ENCODE data around the gene NELFCD.

The NELFCD gene

DNA sequence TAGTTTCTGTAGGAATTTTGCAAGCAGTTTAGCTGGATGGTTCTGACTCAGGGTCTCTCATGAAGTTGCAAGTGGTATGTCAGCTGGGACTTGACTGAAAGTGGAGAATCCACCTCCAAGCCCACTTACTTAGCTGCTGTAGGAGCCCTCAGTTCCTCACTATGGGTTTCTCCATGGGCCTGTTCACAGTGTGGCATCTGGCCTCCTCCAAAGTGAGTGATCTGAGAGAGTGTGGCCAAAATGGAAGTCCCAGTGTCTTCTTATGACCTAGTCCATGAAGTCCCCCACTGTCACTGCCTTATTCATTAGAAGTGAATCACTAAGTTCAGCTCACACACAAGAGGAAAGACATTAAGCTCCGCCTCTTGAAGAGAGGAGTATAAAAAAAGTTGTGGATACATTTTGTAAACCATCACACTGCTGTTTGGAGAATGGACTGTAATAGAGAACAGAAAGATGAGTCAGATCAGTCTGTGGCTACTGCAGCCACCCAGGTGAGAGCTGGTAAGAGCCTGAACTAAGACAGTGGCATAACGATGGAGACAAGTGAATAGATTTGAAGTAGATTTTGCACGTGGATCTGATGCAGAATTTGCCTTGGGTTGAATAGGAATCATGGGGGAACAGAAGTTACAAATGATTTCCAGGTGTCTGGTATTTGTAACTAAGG lies 4.9 kb upstream of the NELFCD start:
- CTCF ChIA-PET, result no interaction called here
- no peak overlapping the region for H3K4me3 ChIP-seq (ENCODE audit: low read depth, low read length)

GRCh38 chr20:58978351-58979190 lies 2.5 kb upstream of the NELFCD start:
- peaks cover 0 to 4% of the 10 kb centered on the region in 2 experiments; a peak in 1 of 3 replicates for H3K36me3 ChIP-seq (ENCODE audit: control insufficient read depth in 2 of 2, insufficient read depth in 1 of 2, low read length in 2 of 2)
- CTCF ChIA-PET, result no interaction called here
- no peaks in the 10 kb centered on the region for H3K4me1 ChIP-seq (ENCODE audit: control insufficient read depth, insufficient read depth, low read length)
- POLR2A ChIA-PET, result interaction anchor here (0.7 kb wide), 1 partner anchor 36 kb away, joined by 6 read pairs; no protein-coding TSS in a partner anchor
- H3K4me3 ChIP-seq (ENCODE audit: low read depth, low read length), result no peak overlapping the region
- H3K27ac ChIP-seq (ENCODE audit: extremely low read depth, low read depth, low read length), result no peak overlapping the region
- no peaks in the 10 kb centered on the region for H3K9me3 ChIP-seq (ENCODE audit: control insufficient read depth, insufficient read depth, low read depth, low read length)
- TF ChIP-seq ZNF184 (tag by site-specific recombination; IDR thresholded peaks at IDR 0.05) (no peak), ZSCAN30 (tag by site-specific recombination; IDR thresholded peaks at IDR 0.05) (no peak), KLF1 (tag by site-specific recombination; IDR thresholded peaks at IDR 0.05) (no peak), ZNF223 (tag by site-specific recombination; IDR thresholded peaks at IDR 0.05) (no peak), ZNF16 (tag by site-specific recombination; IDR thresholded peaks at IDR 0.05; ENCODE audit: low read depth) (no peak), ZNF155 (tag by site-specific recombination; IDR thresholded peaks at IDR 0.05) (no peak), ZXDB (tag by site-specific recombination; IDR thresholded peaks at IDR 0.05) (no peak), ZNF777 (tag by site-specific recombination; IDR thresholded peaks at IDR 0.05; ENCODE audit: borderline replicate concordance) (no peak), SALL2 (tag by site-specific recombination; IDR thresholded peaks at IDR 0.05; ENCODE audit: borderline replicate concordance) (no peak), ZNF302 (tag by site-specific recombination; IDR thresholded peaks at IDR 0.05; ENCODE audit: low read depth) (no peak), ZNF677 (tag by site-specific recombination; IDR thresholded peaks at IDR 0.05) (no peak)
- TF ChIP-seq, protein P1, sequence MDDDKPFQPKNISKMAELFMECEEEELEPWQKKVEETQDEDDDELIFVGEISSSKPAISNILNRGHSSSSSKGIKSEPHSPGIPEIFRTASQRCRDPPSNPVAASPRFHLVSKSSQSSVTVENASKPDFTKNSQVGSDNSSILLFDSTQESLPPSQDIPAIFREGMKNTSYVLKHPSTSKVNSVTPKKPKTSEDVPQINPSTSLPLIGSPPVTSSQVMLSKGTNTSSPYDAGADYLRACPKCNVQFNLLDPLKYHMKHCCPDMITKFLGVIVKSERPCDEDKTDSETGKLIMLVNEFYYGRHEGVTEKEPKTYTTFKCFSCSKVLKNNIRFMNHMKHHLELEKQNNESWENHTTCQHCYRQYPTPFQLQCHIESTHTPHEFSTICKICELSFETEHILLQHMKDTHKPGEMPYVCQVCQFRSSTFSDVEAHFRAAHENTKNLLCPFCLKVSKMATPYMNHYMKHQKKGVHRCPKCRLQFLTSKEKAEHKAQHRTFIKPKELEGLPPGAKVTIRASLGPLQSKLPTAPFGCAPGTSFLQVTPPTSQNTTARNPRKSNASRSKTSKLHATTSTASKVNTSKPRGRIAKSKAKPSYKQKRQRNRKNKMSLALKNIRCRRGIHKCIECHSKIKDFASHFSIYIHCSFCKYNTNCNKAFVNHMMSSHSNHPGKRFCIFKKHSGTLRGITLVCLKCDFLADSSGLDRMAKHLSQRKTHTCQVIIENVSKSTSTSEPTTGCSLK (tag by site-specific recombination; IDR thresholded peaks at IDR 0.05), result no peak
- TF ChIP-seq, protein P2, sequence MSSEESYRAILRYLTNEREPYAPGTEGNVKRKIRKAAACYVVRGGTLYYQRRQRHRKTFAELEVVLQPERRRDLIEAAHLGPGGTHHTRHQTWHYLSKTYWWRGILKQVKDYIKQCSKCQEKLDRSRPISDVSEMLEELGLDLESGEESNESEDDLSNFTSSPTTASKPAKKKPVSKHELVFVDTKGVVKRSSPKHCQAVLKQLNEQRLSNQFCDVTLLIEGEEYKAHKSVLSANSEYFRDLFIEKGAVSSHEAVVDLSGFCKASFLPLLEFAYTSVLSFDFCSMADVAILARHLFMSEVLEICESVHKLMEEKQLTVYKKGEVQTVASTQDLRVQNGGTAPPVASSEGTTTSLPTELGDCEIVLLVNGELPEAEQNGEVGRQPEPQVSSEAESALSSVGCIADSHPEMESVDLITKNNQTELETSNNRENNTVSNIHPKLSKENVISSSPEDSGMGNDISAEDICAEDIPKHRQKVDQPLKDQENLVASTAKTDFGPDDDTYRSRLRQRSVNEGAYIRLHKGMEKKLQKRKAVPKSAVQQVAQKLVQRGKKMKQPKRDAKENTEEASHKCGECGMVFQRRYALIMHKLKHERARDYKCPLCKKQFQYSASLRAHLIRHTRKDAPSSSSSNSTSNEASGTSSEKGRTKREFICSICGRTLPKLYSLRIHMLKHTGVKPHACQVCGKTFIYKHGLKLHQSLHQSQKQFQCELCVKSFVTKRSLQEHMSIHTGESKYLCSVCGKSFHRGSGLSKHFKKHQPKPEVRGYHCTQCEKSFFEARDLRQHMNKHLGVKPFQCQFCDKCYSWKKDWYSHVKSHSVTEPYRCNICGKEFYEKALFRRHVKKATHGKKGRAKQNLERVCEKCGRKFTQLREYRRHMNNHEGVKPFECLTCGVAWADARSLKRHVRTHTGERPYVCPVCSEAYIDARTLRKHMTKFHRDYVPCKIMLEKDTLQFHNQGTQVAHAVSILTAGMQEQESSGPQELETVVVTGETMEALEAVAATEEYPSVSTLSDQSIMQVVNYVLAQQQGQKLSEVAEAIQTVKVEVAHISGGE (tag by site-specific recombination; conservative IDR thresholded peaks at IDR 0.05; ENCODE audit: low read depth), result no peak
- TF ChIP-seq, protein P3, sequence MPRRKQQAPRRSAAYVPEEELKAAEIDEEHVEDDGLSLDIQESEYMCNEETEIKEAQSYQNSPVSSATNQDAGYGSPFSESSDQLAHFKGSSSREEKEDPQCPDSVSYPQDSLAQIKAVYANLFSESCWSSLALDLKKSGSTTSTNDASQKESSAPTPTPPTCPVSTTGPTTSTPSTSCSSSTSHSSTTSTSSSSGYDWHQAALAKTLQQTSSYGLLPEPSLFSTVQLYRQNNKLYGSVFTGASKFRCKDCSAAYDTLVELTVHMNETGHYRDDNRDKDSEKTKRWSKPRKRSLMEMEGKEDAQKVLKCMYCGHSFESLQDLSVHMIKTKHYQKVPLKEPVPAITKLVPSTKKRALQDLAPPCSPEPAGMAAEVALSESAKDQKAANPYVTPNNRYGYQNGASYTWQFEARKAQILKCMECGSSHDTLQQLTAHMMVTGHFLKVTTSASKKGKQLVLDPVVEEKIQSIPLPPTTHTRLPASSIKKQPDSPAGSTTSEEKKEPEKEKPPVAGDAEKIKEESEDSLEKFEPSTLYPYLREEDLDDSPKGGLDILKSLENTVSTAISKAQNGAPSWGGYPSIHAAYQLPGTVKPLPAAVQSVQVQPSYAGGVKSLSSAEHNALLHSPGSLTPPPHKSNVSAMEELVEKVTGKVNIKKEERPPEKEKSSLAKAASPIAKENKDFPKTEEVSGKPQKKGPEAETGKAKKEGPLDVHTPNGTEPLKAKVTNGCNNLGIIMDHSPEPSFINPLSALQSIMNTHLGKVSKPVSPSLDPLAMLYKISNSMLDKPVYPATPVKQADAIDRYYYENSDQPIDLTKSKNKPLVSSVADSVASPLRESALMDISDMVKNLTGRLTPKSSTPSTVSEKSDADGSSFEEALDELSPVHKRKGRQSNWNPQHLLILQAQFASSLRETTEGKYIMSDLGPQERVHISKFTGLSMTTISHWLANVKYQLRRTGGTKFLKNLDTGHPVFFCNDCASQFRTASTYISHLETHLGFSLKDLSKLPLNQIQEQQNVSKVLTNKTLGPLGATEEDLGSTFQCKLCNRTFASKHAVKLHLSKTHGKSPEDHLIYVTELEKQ (tag by site-specific recombination; IDR thresholded peaks at IDR 0.05; ENCODE audit: borderline replicate concordance), result no peak

More for the DNA sequence above, 4.9 kb upstream of the NELFCD start:
- H3K4me1 ChIP-seq (ENCODE audit: control insufficient read depth, insufficient read depth, low read length), result no peaks in the 10 kb centered on the region
- POLR2A ChIA-PET, result interaction anchor here (0.6 kb wide), 1 partner anchor 37 kb away, joined by 4 read pairs; no protein-coding TSS in a partner anchor
- H3K27ac ChIP-seq (ENCODE audit: extremely low read depth, low read depth, low read length), result no peak overlapping the region
- no peaks in the 10 kb centered on the region for H3K36me3 ChIP-seq (ENCODE audit: control insufficient read depth in 2 of 2, insufficient read depth in 1 of 2, low read length in 2 of 2)
- no peaks in the 10 kb centered on the region for H3K9me3 ChIP-seq (ENCODE audit: control insufficient read depth, insufficient read depth, low read depth, low read length)
- no peak for TF ChIP-seq ZSCAN16 (tag by site-specific recombination; IDR thresholded peaks at IDR 0.05)
- no peak for TF ChIP-seq ZNF174 (tag by site-specific recombination; IDR thresholded peaks at IDR 0.05)
- no peak for TF ChIP-seq GLIS1 (tag by site-specific recombination; IDR thresholded peaks at IDR 0.05)
- no peak for TF ChIP-seq ZFP69B (tag by site-specific recombination; IDR thresholded peaks at IDR 0.05)
- no peak for TF ChIP-seq ZNF341 (tag by site-specific recombination; IDR thresholded peaks at IDR 0.05; ENCODE audit: low read depth)
- no peak for TF ChIP-seq ZNF624 (tag by site-specific recombination; IDR thresholded peaks at IDR 0.05)
- TF ChIP-seq ZNF394 (tag by site-specific recombination; IDR thresholded peaks at IDR 0.05; ENCODE audit: borderline replicate concordance), result no peak
- TF ChIP-seq, protein P4, sequence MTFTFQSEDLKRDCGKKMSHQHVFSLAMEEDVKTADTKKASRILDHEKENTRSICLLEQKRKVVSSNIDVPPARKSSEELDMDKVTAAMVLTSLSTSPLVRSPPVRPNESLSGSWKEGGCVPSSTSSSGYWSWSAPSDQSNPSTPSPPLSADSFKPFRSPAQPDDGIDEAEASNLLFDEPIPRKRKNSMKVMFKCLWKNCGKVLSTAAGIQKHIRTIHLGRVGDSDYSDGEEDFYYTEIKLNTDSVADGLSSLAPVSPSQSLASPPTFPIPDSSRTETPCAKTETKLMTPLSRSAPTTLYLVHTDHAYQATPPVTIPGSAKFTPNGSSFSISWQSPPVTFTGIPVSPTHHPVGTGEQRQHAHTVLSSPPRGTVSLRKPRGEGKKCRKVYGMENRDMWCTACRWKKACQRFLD (tag by site-specific recombination; IDR thresholded peaks at IDR 0.05), result no peak
- no peak for TF ChIP-seq ZNF707 (tag by site-specific recombination; IDR thresholded peaks at IDR 0.05)
- TF ChIP-seq ZNF16 (tag by site-specific recombination; IDR thresholded peaks at IDR 0.05; ENCODE audit: low read depth), result no peak
- no peak for TF ChIP-seq ZNF548 (tag by site-specific recombination; IDR thresholded peaks at IDR 0.05)
- TF ChIP-seq ZNF157 (tag by site-specific recombination; IDR thresholded peaks at IDR 0.05), result no peak
- TF ChIP-seq ZNF777 (tag by site-specific recombination; IDR thresholded peaks at IDR 0.05; ENCODE audit: borderline replicate concordance), result no peak
- no peak for TF ChIP-seq GFI1B (tag by site-specific recombination; IDR thresholded peaks at IDR 0.05)

All from HEK293 (cell line).